VCaP (cell line): ENCODE measurements around the gene TRIM44.
A peak's percentile ranks its signal among the peaks of the same experiment; 100 is the strongest.

Experiments used
- H3K27ac ChIP-seq: fragments of 450-650 bp; 2 replicates; pipeline ENCODE4 v1.5.1; 2017
- TF ChIP-seq, protein P1 (sequence below): fragments of 450-650 bp; conservative IDR thresholded peaks from 2 replicates; pipeline ENCODE4 v1.5.1; 2017; ENCODE audit warnings: mild to moderate bottlenecking, moderate library complexity

TRIM44 gene

DNA sequence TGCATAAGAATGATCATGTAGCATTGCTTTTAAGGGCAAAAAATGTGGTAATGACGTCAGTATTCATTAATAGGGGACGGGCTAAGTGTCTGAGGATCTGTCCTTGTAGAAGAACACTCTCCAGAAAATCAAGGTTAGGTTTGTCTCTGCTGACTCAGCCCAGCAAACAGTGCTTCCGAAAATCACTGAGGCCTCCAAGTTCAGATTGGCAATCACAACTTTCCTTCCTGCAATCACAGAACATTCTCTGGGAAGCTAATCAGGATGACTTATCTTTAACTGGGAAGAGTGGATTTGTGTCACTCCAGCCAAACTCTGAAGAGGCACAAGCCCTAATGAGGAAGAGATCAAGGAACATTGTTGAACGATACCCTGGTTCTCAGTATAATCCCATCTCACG is 158.0 kb downstream of the TRIM44 start:
- TF ChIP-seq, protein P1, sequence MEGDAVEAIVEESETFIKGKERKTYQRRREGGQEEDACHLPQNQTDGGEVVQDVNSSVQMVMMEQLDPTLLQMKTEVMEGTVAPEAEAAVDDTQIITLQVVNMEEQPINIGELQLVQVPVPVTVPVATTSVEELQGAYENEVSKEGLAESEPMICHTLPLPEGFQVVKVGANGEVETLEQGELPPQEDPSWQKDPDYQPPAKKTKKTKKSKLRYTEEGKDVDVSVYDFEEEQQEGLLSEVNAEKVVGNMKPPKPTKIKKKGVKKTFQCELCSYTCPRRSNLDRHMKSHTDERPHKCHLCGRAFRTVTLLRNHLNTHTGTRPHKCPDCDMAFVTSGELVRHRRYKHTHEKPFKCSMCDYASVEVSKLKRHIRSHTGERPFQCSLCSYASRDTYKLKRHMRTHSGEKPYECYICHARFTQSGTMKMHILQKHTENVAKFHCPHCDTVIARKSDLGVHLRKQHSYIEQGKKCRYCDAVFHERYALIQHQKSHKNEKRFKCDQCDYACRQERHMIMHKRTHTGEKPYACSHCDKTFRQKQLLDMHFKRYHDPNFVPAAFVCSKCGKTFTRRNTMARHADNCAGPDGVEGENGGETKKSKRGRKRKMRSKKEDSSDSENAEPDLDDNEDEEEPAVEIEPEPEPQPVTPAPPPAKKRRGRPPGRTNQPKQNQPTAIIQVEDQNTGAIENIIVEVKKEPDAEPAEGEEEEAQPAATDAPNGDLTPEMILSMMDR = no peak
- no peak overlapping the region for H3K27ac ChIP-seq

DNA sequence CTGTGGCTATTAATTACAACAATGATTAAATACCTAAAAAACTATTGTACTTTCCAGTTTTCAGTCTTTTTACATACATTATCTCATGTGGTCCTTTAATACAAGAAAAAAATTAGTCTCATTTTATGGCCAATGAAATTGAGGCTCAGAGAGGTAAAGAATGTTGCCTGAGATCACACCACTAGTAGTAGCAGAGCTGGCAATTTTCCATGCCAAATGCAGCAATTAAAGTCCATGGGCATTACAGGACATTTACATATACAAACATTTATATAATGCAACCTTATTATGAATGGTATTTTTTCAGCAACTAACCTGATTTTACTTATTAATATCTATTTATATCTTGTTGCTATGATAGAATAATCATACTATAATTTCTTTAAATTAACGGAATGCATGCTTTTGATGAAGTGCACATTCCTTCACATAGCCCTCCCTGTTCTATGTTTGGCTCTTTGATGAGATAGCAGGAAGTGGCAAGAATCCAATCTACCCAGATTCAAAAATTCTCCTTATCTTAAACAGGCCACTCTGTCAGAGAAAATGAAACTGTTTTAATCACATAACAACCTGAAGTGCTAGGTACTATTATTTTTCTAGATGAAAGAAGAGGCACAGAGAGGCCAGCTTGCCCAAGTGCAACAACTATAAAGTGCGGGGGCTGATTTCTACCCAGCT is 160.4 kb downstream of the TRIM44 start:
- peak overlapping the region; percentile 61 for H3K27ac ChIP-seq
- TF ChIP-seq, protein P1 = no peak

DNA sequence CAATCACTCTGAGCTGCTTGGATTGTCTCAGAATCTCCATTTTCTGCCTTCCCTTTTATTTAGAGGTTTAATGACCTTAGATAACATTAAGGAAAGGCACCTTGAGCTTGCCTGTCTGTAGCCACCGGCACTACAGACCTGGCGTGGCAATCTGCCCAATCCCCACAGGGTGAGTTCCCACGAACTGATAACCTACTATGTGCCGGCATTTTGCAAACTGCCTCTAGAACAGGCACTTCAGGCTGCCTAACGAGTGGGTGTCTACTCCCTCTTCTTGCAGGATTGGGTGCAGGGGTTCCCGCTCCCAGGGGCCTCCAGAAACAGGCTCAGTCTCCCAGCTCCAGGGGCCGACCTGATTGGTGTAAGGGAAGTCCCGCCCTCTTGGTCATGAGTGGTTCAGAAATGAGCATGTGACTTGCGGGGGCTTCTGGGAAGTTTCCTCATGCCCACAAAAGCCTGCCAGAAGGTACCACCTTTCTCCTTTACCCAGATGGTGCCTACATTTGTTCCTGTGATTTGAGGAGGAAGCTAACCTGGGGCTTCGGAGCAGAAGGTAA is 161.2 kb downstream of the TRIM44 start:
- H3K27ac ChIP-seq = peak overlapping the region; percentile 61; the same call in 1 of the 2 replicates
- TF ChIP-seq, protein P1 = no peak

DNA sequence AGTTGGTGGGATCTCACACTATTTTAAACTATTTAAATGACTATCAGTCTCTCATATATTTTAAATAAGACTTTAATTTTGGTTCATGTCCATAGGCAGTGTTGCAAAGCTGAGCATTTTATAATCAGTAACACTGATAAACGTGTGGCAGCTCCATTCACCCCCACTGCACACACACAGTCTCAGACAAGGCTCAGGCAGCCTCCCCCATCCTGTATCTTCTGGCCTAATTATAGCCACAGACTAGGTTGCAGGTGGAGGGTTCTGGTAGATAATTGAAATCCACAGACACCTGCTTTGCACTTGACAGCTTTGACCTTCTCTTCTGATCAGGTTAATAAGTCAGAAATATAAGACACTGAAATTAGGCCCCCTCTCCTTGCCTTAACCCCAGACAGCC is 162.8 kb downstream of the TRIM44 start:
- TF ChIP-seq, protein P1 = no peak
- H3K27ac ChIP-seq = no peak overlapping the region

DNA sequence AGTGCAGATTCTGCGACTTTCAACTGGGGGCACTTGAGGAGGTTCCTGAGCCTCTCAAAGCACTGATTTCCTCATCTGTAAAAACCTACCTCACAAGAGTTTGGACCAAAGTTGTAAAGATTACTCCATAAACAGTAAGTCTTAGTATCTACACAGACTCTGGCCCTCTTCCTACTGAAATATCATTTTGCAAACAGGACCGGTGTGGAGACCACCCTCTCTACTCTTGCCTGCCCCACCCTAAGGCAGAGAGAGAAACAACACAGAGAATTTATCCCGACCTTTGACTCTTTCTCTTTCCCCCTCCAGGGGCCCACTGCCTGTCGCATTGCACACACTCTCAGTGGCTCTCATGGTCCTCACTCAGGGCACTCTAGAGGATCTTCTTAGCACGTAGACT is 163.4 kb downstream of the TRIM44 start:
- no peak overlapping the region for H3K27ac ChIP-seq
- TF ChIP-seq, protein P1 = no peak

DNA sequence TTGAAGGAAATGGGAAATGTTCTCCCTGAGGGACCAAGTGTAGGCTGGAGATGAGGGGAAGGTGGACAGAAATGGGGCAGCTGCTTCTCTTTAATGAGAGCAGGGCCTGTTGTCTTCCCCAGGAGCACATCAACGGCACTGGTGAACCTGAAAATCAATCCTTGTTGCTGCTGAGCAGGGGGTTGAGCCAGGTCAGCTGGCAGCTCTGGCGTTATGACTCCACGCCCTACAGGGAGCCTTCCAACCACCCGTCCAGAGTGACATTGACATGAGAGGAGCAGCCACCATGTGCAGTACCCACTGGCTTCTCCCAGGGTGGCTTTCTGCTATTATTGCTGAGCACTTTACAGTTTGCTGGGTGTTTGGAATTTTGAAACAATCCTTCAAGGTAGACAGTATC is 164.4 kb downstream of the TRIM44 start:
- TF ChIP-seq, protein P1 = no peak
- H3K27ac ChIP-seq = no peak overlapping the region

DNA sequence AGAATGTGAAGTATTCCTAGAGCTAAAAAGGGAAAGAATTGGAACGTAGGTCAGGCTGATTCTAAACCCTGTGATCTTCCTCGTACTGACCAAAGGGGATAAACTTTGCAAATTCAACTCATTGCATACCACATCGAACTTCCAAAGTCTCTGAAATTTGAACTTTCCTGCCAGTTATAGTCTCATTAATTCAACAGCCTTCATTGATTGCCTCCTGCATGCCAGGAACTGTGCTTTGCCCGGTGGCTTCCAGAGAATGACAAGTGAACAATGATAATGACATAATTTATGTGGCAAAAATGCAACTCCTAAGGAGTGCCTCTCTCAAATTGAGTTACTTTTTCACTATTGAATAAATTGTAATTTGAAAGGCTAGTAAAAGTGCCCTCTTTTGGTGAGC is 173.6 kb downstream of the TRIM44 start:
- TF ChIP-seq, protein P1 = no peak
- no peak overlapping the region for H3K27ac ChIP-seq
